SIG-M5 treated with dmso at 0.1 percent for 504 hours (cell line): ENCODE results near the gene IRF2BP2.

Experiments
- DNase-seq: peaks from one replicate; lab custom pipeline; 2025; ENCODE audit not compliant: unreplicated experiment; lab: John Stamatoyannopoulos, UW

IRF2BP2 gene

GRCh38 chr1:234559902-234560676 is 49.9 kb downstream of the IRF2BP2 start:
- no peak for DNase-seq

GRCh38 chr1:234559152-234559901 is 50.7 kb downstream of the IRF2BP2 start:
- DNase-seq = no peak

GRCh38 chr1:234558330-234558836 is 51.6 kb downstream of the IRF2BP2 start:
- DNase-seq = peak; percentile 94

DNA sequence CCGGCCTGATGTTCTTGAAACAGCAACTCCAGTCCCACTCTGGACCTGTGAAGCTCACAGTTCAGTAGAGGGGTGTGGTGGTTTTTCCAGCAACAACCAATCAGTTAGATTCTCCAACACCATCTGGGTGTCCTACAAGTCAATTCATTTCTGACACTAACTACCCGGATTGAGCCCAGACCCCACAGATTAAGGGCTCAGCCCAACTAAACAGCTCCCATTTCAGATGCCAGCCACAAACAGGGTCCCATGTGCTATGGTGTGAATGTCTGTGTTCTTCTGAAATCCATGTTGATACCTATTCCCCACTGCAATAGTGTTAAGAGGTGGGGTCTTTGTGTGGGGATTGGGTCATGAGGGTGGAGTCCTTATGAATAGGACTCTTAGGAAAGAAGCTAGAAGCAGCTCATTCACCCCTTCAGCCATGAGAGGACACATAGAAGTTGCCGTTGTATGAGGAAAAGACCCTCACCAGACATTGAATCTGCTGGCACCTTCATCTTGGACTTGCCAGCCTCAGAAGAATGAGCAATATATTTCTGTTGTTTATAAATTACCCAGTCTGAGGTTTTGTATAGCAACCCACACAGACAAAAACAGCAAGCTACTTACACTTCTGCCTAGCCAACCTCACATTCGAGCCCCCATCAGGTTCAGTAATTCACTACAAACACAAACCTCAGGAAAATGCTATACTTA is 53.6 kb downstream of the IRF2BP2 start:
- DNase-seq = no peak

DNA sequence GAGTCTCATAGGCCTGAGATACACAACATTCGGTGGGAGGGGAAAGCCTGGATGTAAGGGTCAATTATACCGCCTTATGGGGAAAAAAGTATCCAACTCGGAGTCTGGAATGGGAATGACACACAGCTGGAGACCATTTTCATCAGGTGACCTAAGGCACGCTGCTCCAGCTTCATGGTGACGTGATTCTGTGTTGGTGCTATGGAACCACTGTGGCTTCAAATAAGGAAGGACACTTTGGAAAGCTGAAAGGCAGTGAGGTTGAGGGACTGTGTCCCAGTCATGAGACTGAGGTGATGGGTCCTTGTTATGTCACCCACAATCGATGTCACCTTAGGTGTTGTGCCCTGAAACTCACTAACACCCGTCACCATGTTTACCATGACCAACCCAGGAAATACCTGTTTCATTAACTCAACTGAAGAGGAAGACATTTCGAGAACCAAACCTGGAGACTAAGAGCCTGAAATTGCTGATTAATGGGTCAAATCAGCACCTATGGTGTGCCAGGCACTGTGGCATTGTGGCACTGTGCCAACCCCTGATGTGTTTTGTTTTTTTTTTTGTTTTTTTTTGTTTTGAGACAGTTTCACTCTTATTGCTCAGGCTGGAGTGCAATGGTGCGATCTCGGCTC is 54.5 kb downstream of the IRF2BP2 start:
- DNase-seq = no peak

GRCh38 chr1:234554698-234555311 is 55.2 kb downstream of the IRF2BP2 start:
- DNase-seq = no peak
